GDM1 (cell line): ENCODE measurements around the gene CDHR5.

Experiments
- DNase-seq: peaks from one replicate; lab custom pipeline; 2025; lab: John Stamatoyannopoulos, UW

The CDHR5 gene

GRCh38 chr11:623349-623869, 1.3 kb downstream of the CDHR5 start:
- no peak for DNase-seq

- DNase-seq = no peak
Measured at GRCh38 chr11:621838-622237, 2.9 kb downstream of the CDHR5 start.

- DNase-seq = no peak
Measured at GRCh38 chr11:620935-621814, 3.6 kb downstream of the CDHR5 start.

GRCh38 chr11:620201-620600, 4.6 kb downstream of the CDHR5 start:
- DNase-seq = no peak

- no peak for DNase-seq
Measured at GRCh38 chr11:619628-620050, 5.1 kb downstream of the CDHR5 start.

GRCh38 chr11:618856-619627, 5.7 kb downstream of the CDHR5 start:
- DNase-seq = no peak

- DNase-seq = no peak
Measured at GRCh38 chr11:617912-618682, 6.7 kb downstream of the CDHR5 start.

GRCh38 chr11:617199-617911, 7.4 kb downstream of the CDHR5 start:
- no peak for DNase-seq

GRCh38 chr11:616320-617198, 8.2 kb downstream of the CDHR5 start:
- DNase-seq = peak; percentile 24

GRCh38 chr11:615504-616319, 9.0 kb downstream of the CDHR5 start, which contains the start of gene IRF7:
Gene IRF7 (minus strand): TSS chr11:615950. CDS start chr11:615364, 586 bp downstream.
- DNase-seq = peak; percentile 90

- no peak for DNase-seq
Measured at GRCh38 chr11:614623-615503, 9.9 kb downstream of the CDHR5 start.

GRCh38 chr11:614021-614622, 10.6 kb downstream of the CDHR5 start:
- no peak for DNase-seq

GRCh38 chr11:613369-613968, 11.3 kb downstream of the CDHR5 start:
- DNase-seq = no peak

GRCh38 chr11:612961-613300, 11.8 kb downstream of the CDHR5 start:
- no peak for DNase-seq

- no peak for DNase-seq
Measured at GRCh38 chr11:612201-612960, 12.4 kb downstream of the CDHR5 start.

- no peak for DNase-seq
Measured at GRCh38 chr11:611001-611996, 13.5 kb downstream of the CDHR5 start.
